Measurements from ENCODE around the gene MDM4. TPM values are rescaled to one million over a fixed set of nuclear protein-coding genes. Genes with fewer than 3 reads are reported as not detected.

The MDM4 gene
- total RNA-seq, 2 donors from 2014 or later = 18.1 to 18.3 TPM

- DNase-seq (ENCODE audit: low spot score) = peak; percentile 93
- no peaks in the 10 kb centered on the region for H3K27me3 ChIP-seq
- no peaks in the 10 kb centered on the region for H3K9me3 ChIP-seq
- peak overlapping the region; percentile 87 to 92 for H3K27ac ChIP-seq
- H3K36me3 ChIP-seq = no peaks in the 10 kb centered on the region
- peaks cover 0 to 12% of the 10 kb centered on the region in 2 donors for H3K4me1 ChIP-seq
- peak overlapping the region; percentile 59 for H3K4me3 ChIP-seq
- TF ChIP-seq CTCF (IDR thresholded peaks at IDR 0.05) = no peak
Observed at GRCh38 chr1:204506969-204507316, 9.3 kb upstream of the MDM4 start.

GRCh38 chr1:204507317-204508105 is 8.7 kb upstream of the MDM4 start:
- peak overlapping the region; percentile 87 to 92 for H3K27ac ChIP-seq
- H3K4me3 ChIP-seq = peak overlapping the region; percentile 59
- no peak for DNase-seq (ENCODE audit: low spot score)
- H3K4me1 ChIP-seq = peaks cover 0 to 12% of the 10 kb centered on the region in 2 donors
- H3K27me3 ChIP-seq = no peaks in the 10 kb centered on the region
- H3K9me3 ChIP-seq = no peaks in the 10 kb centered on the region
- no peaks in the 10 kb centered on the region for H3K36me3 ChIP-seq
- TF ChIP-seq CTCF (IDR thresholded peaks at IDR 0.05) = no peak

GRCh38 chr1:204509186-204509635 is 7.0 kb upstream of the MDM4 start:
- TF ChIP-seq CTCF (IDR thresholded peaks at IDR 0.05) = no peak
- Histone ChIP-seq H3K27me3 (no peaks in the 10 kb centered on the region), H3K9me3 (no peaks in the 10 kb centered on the region), H3K4me1 (peaks cover 0 to 12% of the 10 kb centered on the region in 2 donors), H3K36me3 (no peaks in the 10 kb centered on the region), H3K4me3 (no peak overlapping the region), H3K27ac (no peak overlapping the region)
- DNase-seq (ENCODE audit: low spot score) = no peak

- H3K27me3 ChIP-seq = no peaks in the 10 kb centered on the region
Observed at GRCh38 chr1:204511366-204511765, 4.8 kb upstream of the MDM4 start.

GRCh38 chr1:204513117-204513716 is 3.0 kb upstream of the MDM4 start:
- DNase-seq (ENCODE audit: low spot score) = no peak
- H3K4me3 ChIP-seq = peak overlapping the region in 1 of 2 donors; percentile 6

More at GRCh38 chr1:204511366-204511765, 4.8 kb upstream of the MDM4 start:
- no peak overlapping the region for H3K4me3 ChIP-seq
- no peak overlapping the region for H3K27ac ChIP-seq
- H3K9me3 ChIP-seq = no peaks in the 10 kb centered on the region
- no peak for TF ChIP-seq CTCF (IDR thresholded peaks at IDR 0.05)
- DNase-seq (ENCODE audit: low spot score) = no peak
- no peaks in the 10 kb centered on the region for H3K36me3 ChIP-seq
- peaks cover 0 to 6% of the 10 kb centered on the region in 2 donors for H3K4me1 ChIP-seq

More at GRCh38 chr1:204513117-204513716, 3.0 kb upstream of the MDM4 start:
- H3K9me3 ChIP-seq = no peaks in the 10 kb centered on the region
- peaks cover 0 to 15% of the 10 kb centered on the region in 2 donors for H3K4me1 ChIP-seq
- no peak overlapping the region for H3K27ac ChIP-seq
- H3K36me3 ChIP-seq = no peaks in the 10 kb centered on the region
- no peak for TF ChIP-seq CTCF (IDR thresholded peaks at IDR 0.05)
- no peaks in the 10 kb centered on the region for H3K27me3 ChIP-seq
